ENCODE measurements around the gene COG5. TPM values are rescaled to one million over a fixed set of nuclear protein-coding genes. Genes with fewer than 3 reads are reported as not detected.
A peak's percentile ranks its signal among the peaks of the same experiment; 100 is the strongest.

Gene COG5
- total and polyA plus RNA-seq, 2 of the 4 experiments (the other 2 are of a cell fraction): 18.5 to 27.4 TPM

DNA sequence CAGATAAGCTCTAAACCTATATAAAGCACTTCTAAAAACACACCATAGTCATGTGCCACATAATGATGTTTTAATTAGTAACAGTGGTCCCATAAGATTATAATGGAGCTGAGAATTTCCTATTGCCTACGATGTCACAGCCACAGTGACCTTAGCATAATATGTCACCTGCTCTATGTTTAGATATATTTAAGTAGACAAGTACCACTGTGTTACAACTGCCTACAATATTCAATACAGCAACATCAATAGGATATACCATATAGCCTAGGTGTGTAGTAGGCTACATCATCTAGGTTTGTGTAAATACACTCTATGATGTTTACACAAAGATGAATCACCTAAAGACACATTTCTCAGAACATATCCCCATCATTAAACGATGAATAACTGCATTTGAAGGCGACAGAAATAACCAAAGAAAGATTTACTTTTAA, 69.4 kb downstream of the COG5 start:
- no peak overlapping the region for H2AK5ac ChIP-seq (ENCODE audit: low read depth, low read length)
- CTCF ChIA-PET: interaction anchor here (0.6 kb wide), 1 partner anchor 348 kb away, joined by 3 read pairs; no protein-coding TSS in a partner anchor
- no peak overlapping the region for H2BK120ac ChIP-seq (ENCODE audit: low read depth, low read length)
- no peak overlapping the region for H3K4me2 ChIP-seq (ENCODE audit: low read depth, low read length)
- no peaks in the 10 kb centered on the region for H3K9me3 ChIP-seq (ENCODE audit: control insufficient read depth, insufficient read depth, low read length)
- intact Hi-C loops (cut with micrococcal nuclease) (no loop called here), dilution Hi-C loops (cut with HindIII; ENCODE audit: low sequenced_read_pairs, unreplicated experiment) (no loop called here), in situ Hi-C loops (cut with MboI; ENCODE audit: low sequenced_read_pairs) (no loop called here)
- no peak overlapping the region for H4K5ac ChIP-seq (ENCODE audit: low read depth, low read length)
- H3K4ac ChIP-seq (ENCODE audit: low read depth, low read length): no peak overlapping the region
- no peak overlapping the region for H3K9ac ChIP-seq (ENCODE audit: low read depth, low read length)
- H3K9me1 ChIP-seq (ENCODE audit: insufficient read depth, low read length): no peaks in the 10 kb centered on the region; the same call in 1 of the 2 replicates
- H3K18ac ChIP-seq (ENCODE audit: low read depth, low read length): no peak overlapping the region
- H3K27ac ChIP-seq (ENCODE audit: insufficient read depth, low read length): no peak overlapping the region
- no peaks in the 10 kb centered on the region for H3K4me1 ChIP-seq (ENCODE audit: control insufficient read depth, insufficient read depth, low read length)
- H2BK20ac ChIP-seq (ENCODE audit: low read depth, low read length): no peak overlapping the region
- no CpG with 5 or more reads among the region's 3 CpGs for WGBS, 2 experiments (ENCODE audit: extremely low coverage in 2 of 2, insufficient read length in 1 of 2)
- H3K36me3 ChIP-seq (ENCODE audit: control insufficient read depth, insufficient read depth, low read length): no peaks in the 10 kb centered on the region
- no peak overlapping the region for H3K4me3 ChIP-seq (ENCODE audit: insufficient read depth, low read depth, low read length)
- DNase-seq (peak; percentile 7), ATAC-seq (ENCODE audit: low read depth) (no peak)
- H3K23ac ChIP-seq (ENCODE audit: low read depth, low read length): no peak overlapping the region
- no peak overlapping the region for H4K91ac ChIP-seq (ENCODE audit: insufficient read depth, low read depth, low read length)
- no TSS peak for BruUV-seq (replicated peaks)
- no peak overlapping the region for H2BK5ac ChIP-seq (ENCODE audit: low read depth, low read length, poor library complexity, severe bottlenecking)
- no peaks in the 10 kb centered on the region for H3K27me3 ChIP-seq (ENCODE audit: control insufficient read depth, insufficient read depth, low read length)
- no peak overlapping the region for H4K8ac ChIP-seq (ENCODE audit: low read depth in 2 of 2, low read length in 2 of 2)
- TF ChIP-seq BHLHE40 (IDR thresholded peaks at IDR 0.05; ENCODE audit: low read depth, low read length): no peak
- TF ChIP-seq FOS (IDR thresholded peaks at IDR 0.05; ENCODE audit: low read depth, low read length): no peak
- no peak for TF ChIP-seq MXI1 (IDR thresholded peaks at IDR 0.05; ENCODE audit: borderline replicate concordance, low read depth, low read length)
- no peak for TF ChIP-seq MAFK (IDR thresholded peaks at IDR 0.05; ENCODE audit: low read depth, low read length)
- no peak for TF ChIP-seq RFX5 (IDR thresholded peaks at IDR 0.05; ENCODE audit: low read depth, low read length)
- no peak for TF ChIP-seq SMC3 (IDR thresholded peaks at IDR 0.05; ENCODE audit: low read depth, low read length)
- TF ChIP-seq, protein P1, sequence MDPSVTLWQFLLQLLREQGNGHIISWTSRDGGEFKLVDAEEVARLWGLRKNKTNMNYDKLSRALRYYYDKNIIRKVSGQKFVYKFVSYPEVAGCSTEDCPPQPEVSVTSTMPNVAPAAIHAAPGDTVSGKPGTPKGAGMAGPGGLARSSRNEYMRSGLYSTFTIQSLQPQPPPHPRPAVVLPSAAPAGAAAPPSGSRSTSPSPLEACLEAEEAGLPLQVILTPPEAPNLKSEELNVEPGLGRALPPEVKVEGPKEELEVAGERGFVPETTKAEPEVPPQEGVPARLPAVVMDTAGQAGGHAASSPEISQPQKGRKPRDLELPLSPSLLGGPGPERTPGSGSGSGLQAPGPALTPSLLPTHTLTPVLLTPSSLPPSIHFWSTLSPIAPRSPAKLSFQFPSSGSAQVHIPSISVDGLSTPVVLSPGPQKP (IDR thresholded peaks at IDR 0.05; ENCODE audit: borderline replicate concordance, low read depth, low read length): no peak
- TF ChIP-seq NFE2L2 (IDR thresholded peaks at IDR 0.05; ENCODE audit: low read depth, low read length): no peak
- no peak for TF ChIP-seq RAD21 (IDR thresholded peaks at IDR 0.05; ENCODE audit: low read length)
- no peak for TF ChIP-seq RCOR1 (IDR thresholded peaks at IDR 0.05; ENCODE audit: insufficient replicate concordance, low read length)
- TF ChIP-seq, protein P2, sequence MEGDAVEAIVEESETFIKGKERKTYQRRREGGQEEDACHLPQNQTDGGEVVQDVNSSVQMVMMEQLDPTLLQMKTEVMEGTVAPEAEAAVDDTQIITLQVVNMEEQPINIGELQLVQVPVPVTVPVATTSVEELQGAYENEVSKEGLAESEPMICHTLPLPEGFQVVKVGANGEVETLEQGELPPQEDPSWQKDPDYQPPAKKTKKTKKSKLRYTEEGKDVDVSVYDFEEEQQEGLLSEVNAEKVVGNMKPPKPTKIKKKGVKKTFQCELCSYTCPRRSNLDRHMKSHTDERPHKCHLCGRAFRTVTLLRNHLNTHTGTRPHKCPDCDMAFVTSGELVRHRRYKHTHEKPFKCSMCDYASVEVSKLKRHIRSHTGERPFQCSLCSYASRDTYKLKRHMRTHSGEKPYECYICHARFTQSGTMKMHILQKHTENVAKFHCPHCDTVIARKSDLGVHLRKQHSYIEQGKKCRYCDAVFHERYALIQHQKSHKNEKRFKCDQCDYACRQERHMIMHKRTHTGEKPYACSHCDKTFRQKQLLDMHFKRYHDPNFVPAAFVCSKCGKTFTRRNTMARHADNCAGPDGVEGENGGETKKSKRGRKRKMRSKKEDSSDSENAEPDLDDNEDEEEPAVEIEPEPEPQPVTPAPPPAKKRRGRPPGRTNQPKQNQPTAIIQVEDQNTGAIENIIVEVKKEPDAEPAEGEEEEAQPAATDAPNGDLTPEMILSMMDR (conservative IDR thresholded peaks at IDR 0.05; ENCODE audit: low read depth, low read length): no peak
- TF ChIP-seq, protein P3, sequence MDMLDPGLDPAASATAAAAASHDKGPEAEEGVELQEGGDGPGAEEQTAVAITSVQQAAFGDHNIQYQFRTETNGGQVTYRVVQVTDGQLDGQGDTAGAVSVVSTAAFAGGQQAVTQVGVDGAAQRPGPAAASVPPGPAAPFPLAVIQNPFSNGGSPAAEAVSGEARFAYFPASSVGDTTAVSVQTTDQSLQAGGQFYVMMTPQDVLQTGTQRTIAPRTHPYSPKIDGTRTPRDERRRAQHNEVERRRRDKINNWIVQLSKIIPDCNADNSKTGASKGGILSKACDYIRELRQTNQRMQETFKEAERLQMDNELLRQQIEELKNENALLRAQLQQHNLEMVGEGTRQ (IDR thresholded peaks at IDR 0.05; ENCODE audit: low read depth, low read length): no peak
- no peak for TF ChIP-seq POLR2A (IDR thresholded peaks at IDR 0.05; ENCODE audit: low read depth, low read length)
- TF ChIP-seq MAZ (IDR thresholded peaks at IDR 0.05; ENCODE audit: borderline replicate concordance, low read depth, low read length): no peak
- no peak for TF ChIP-seq CEBPB (IDR thresholded peaks at IDR 0.05; ENCODE audit: low read depth, low read length)
- TF ChIP-seq CHD1 (IDR thresholded peaks at IDR 0.05; ENCODE audit: low read depth, low read length): no peak
- no peak overlapping the region for H3K14ac ChIP-seq (replicated peaks; ENCODE audit: low read depth, low read length)
- peaks cover 22% of the 10 kb centered on the region; the same call in 1 of the 2 replicates for H4K20me1 ChIP-seq (ENCODE audit: insufficient read depth, low read length)
- H2AK9ac ChIP-seq (replicated peaks; ENCODE audit: low read depth, low read length, poor library complexity): no peak overlapping the region
- H2BK15ac ChIP-seq (ENCODE audit: low read depth, low read length): no peak overlapping the region
- no peak overlapping the region for H3K56ac ChIP-seq (ENCODE audit: extremely low read depth, insufficient read depth, low read length)
- H2AFZ ChIP-seq (replicated peaks; ENCODE audit: low read length, poor library complexity): no peak overlapping the region
- POLR2A ChIA-PET (ENCODE audit: unreplicated experiment): interaction anchor here (0.6 kb wide), 1 partner anchor 17 kb away, joined by 4 read pairs; no protein-coding TSS in a partner anchor
- H3K79me1 ChIP-seq (ENCODE audit: low read depth in 1 of 2, low read length in 2 of 2): peaks cover 26 to 55% of the 10 kb centered on the region in 2 experiments

All from IMR-90 (cell line).